HG02840 (cell line): ENCODE data around the gene CCNI.
A peak's percentile ranks its signal among the peaks of the same experiment; 100 is the strongest.
"Not testable (repeated sequence)": the region's sequence is repeated elsewhere in the genome, so short reads cannot be mapped to it uniquely, and the experiment has no call there.

Experiments used
- ATAC-seq: cut with Tn5 transposase; IDR thresholded peaks from one replicate; pipeline ENCODE4 v1.9.1; 2021; ENCODE audit warnings: mild to moderate bottlenecking, moderate library complexity, moderate number of reproducible peaks; ENCODE audit not compliant: unreplicated experiment, low FRiP score

The CCNI gene

GRCh38 chr4:77082886-77083608 lies 7.3 kb upstream of the CCNI start:
- no peak for ATAC-seq

- not testable (repeated sequence) for ATAC-seq
Measured at GRCh38 chr4:77080806-77081205, 5.0 kb upstream of the CCNI start.

- no peak for ATAC-seq
Measured at GRCh38 chr4:77079281-77079680, 3.5 kb upstream of the CCNI start.

- no peak for ATAC-seq
Measured at GRCh38 chr4:77078401-77078800, 2.6 kb upstream of the CCNI start.

- no peak for ATAC-seq
Measured at GRCh38 chr4:77076889-77077635, 1.3 kb upstream of the CCNI start.

- peak; percentile 39 for ATAC-seq
Measured at GRCh38 chr4:77074981-77075855, 571 bp downstream of the CCNI start.

GRCh38 chr4:77074381-77074831 lies 1.4 kb downstream of the CCNI start:
- ATAC-seq: no peak

GRCh38 chr4:77073981-77074380 lies 1.8 kb downstream of the CCNI start:
- no peak for ATAC-seq

- ATAC-seq: no peak
Measured at GRCh38 chr4:77073106-77073809, 2.5 kb downstream of the CCNI start.

GRCh38 chr4:77072195-77072753 lies 3.5 kb downstream of the CCNI start:
- ATAC-seq: no peak

- not testable (repeated sequence) for ATAC-seq
Measured at GRCh38 chr4:77069514-77069913, 6.3 kb downstream of the CCNI start.

- no peak for ATAC-seq
Measured at GRCh38 chr4:77065382-77065781, 10.4 kb downstream of the CCNI start.

- no peak for ATAC-seq
Measured at GRCh38 chr4:77062856-77063255, 12.9 kb downstream of the CCNI start.

GRCh38 chr4:77052352-77052751 lies 23.4 kb downstream of the CCNI start:
- ATAC-seq: no peak

- no peak for ATAC-seq
Measured at GRCh38 chr4:77050962-77051361, 24.8 kb downstream of the CCNI start.

- no peak for ATAC-seq
Measured at GRCh38 chr4:77047037-77047436, 28.8 kb downstream of the CCNI start.

GRCh38 chr4:77045490-77045889 lies 30.3 kb downstream of the CCNI start:
- no peak for ATAC-seq

- ATAC-seq: no peak
Measured at GRCh38 chr4:77044461-77045150, 31.2 kb downstream of the CCNI start.

- no peak for ATAC-seq
Measured at GRCh38 chr4:77043507-77044136, 32.2 kb downstream of the CCNI start.
